HG02981 (cell line): ENCODE data around the gene ZNF311.
"Not testable (repeated sequence)": the region's sequence is repeated elsewhere in the genome, so short reads cannot be mapped to it uniquely, and the experiment has no call there.

ENCODE experiments used
- ATAC-seq: cut with Tn5 transposase; IDR thresholded peaks from one replicate; pipeline ENCODE4 v1.9.1; 2021; ENCODE audit warnings: mild to moderate bottlenecking, moderate library complexity; ENCODE audit not compliant: unreplicated experiment

Gene ZNF311

GRCh38 chr6:28956331-28956730 lies 48.8 kb downstream of the ZNF311 start:
- ATAC-seq, result no peak

- no peak for ATAC-seq
Measured at GRCh38 chr6:28953585-28954258, 51.4 kb downstream of the ZNF311 start.

GRCh38 chr6:28953039-28953584 lies 52.0 kb downstream of the ZNF311 start:
- no peak for ATAC-seq

GRCh38 chr6:28949656-28950195 lies 55.4 kb downstream of the ZNF311 start:
- ATAC-seq, result not testable (repeated sequence)

GRCh38 chr6:28948782-28949486 lies 56.2 kb downstream of the ZNF311 start:
- ATAC-seq, result no peak

- ATAC-seq, result no peak
Measured at GRCh38 chr6:28947831-28948270, 57.3 kb downstream of the ZNF311 start.

GRCh38 chr6:28947067-28947765 lies 57.9 kb downstream of the ZNF311 start:
- no peak for ATAC-seq

- no peak for ATAC-seq
Measured at GRCh38 chr6:28945349-28945748, 59.8 kb downstream of the ZNF311 start.
